ENCODE data around the gene NUP205. TPM values are rescaled to one million over a fixed set of nuclear protein-coding genes. Genes with fewer than 3 reads are reported as not detected.
"Not testable (repeated sequence)": the region's sequence is repeated elsewhere in the genome, so short reads cannot be mapped to it uniquely, and the experiment has no call there.

The NUP205 gene
- total RNA-seq, 1 donor from 2014 or later = 66.1 TPM

- TF ChIP-seq CTCF (IDR thresholded peaks at IDR 0.05; ENCODE audit: unreplicated experiment) = peak; percentile 87
- peak; percentile 27 for DNase-seq (ENCODE audit: low spot score)
- H3K36me3 Mint-ChIP-seq (ENCODE audit: low read depth, unreplicated experiment) = peaks cover 6% of the 10 kb centered on the region
- H3K27me3 Mint-ChIP-seq (ENCODE audit: unreplicated experiment) = no peaks in the 10 kb centered on the region
- no peaks in the 10 kb centered on the region for H3K4me1 Mint-ChIP-seq (ENCODE audit: unreplicated experiment)
- H3K27ac Mint-ChIP-seq (ENCODE audit: unreplicated experiment) = no peak overlapping the region
- no peak overlapping the region for H3K4me3 Mint-ChIP-seq (ENCODE audit: unreplicated experiment)
- H3K9me3 Mint-ChIP-seq (ENCODE audit: unreplicated experiment) = no peaks in the 10 kb centered on the region
These were observed 63.5 kb downstream of the NUP205 start for GRCh38 chr7:135620980-135621850.

GRCh38 chr7:135634191-135634878 is 76.6 kb downstream of the NUP205 start:
- Mint-ChIP-seq H3K36me3 (ENCODE audit: low read depth, unreplicated experiment) (peaks cover 12% of the 10 kb centered on the region), H3K27ac (ENCODE audit: unreplicated experiment) (no peak overlapping the region)

GRCh38 chr7:135639690-135640089 is 82.0 kb downstream of the NUP205 start:
- H3K36me3 Mint-ChIP-seq (ENCODE audit: low read depth, unreplicated experiment) = peaks cover 20% of the 10 kb centered on the region
- H3K27ac Mint-ChIP-seq (ENCODE audit: unreplicated experiment); DNase-seq (ENCODE audit: low spot score): not testable (repeated sequence)

More at GRCh38 chr7:135634191-135634878, 76.6 kb downstream of the NUP205 start:
- Mint-ChIP-seq H3K9me3 (ENCODE audit: unreplicated experiment) (no peaks in the 10 kb centered on the region), H3K27me3 (ENCODE audit: unreplicated experiment) (no peaks in the 10 kb centered on the region), H3K4me1 (ENCODE audit: unreplicated experiment) (no peaks in the 10 kb centered on the region), H3K4me3 (ENCODE audit: unreplicated experiment) (no peak overlapping the region)
- TF ChIP-seq CTCF (IDR thresholded peaks at IDR 0.05; ENCODE audit: unreplicated experiment) = no peak
- DNase-seq (ENCODE audit: low spot score) = no peak

GRCh38 chr7:135644154-135644553 is 86.4 kb downstream of the NUP205 start:
- no peak for DNase-seq (ENCODE audit: low spot score)
- H3K4me3 Mint-ChIP-seq (ENCODE audit: unreplicated experiment) = no peak overlapping the region
- H3K36me3 Mint-ChIP-seq (ENCODE audit: low read depth, unreplicated experiment) = peaks cover 26% of the 10 kb centered on the region
- H3K27ac Mint-ChIP-seq (ENCODE audit: unreplicated experiment) = no peak overlapping the region
- no peak for TF ChIP-seq CTCF (IDR thresholded peaks at IDR 0.05; ENCODE audit: unreplicated experiment)
- peaks cover 13% of the 10 kb centered on the region for H3K4me1 Mint-ChIP-seq (ENCODE audit: unreplicated experiment)
- H3K27me3 Mint-ChIP-seq (ENCODE audit: unreplicated experiment) = no peaks in the 10 kb centered on the region
- no peaks in the 10 kb centered on the region for H3K9me3 Mint-ChIP-seq (ENCODE audit: unreplicated experiment)

More at GRCh38 chr7:135639690-135640089, 82.0 kb downstream of the NUP205 start:
- not testable (repeated sequence) for H3K4me3 Mint-ChIP-seq (ENCODE audit: unreplicated experiment); H3K4me1 Mint-ChIP-seq (ENCODE audit: unreplicated experiment); H3K27me3 Mint-ChIP-seq (ENCODE audit: unreplicated experiment); H3K9me3 Mint-ChIP-seq (ENCODE audit: unreplicated experiment)

GRCh38 chr7:135644729-135645128 is 87.0 kb downstream of the NUP205 start:
- Mint-ChIP-seq H3K36me3 (ENCODE audit: low read depth, unreplicated experiment) (peaks cover 26% of the 10 kb centered on the region), H3K4me3 (ENCODE audit: unreplicated experiment) (no peak overlapping the region), H3K27me3 (ENCODE audit: unreplicated experiment) (no peaks in the 10 kb centered on the region), H3K9me3 (ENCODE audit: unreplicated experiment) (no peaks in the 10 kb centered on the region), H3K4me1 (ENCODE audit: unreplicated experiment) (peaks cover 13% of the 10 kb centered on the region), H3K27ac (ENCODE audit: unreplicated experiment) (no peak overlapping the region)
- no peak for TF ChIP-seq CTCF (IDR thresholded peaks at IDR 0.05; ENCODE audit: unreplicated experiment)
- DNase-seq (ENCODE audit: low spot score) = no peak

All from endothelial cell (in vitro differentiated cells).